GM18867 (cell line): ENCODE data around the gene ATF5.
"Not testable (repeated sequence)": the region's sequence is repeated elsewhere in the genome, so short reads cannot be mapped to it uniquely, and the experiment has no call there.

ENCODE experiments used
- ATAC-seq: cut with Tn5 transposase; IDR thresholded peaks from one replicate; pipeline ENCODE4 v1.9.1; 2021; ENCODE audit warnings: mild to moderate bottlenecking, moderate library complexity; ENCODE audit not compliant: unreplicated experiment

The ATF5 gene

DNA sequence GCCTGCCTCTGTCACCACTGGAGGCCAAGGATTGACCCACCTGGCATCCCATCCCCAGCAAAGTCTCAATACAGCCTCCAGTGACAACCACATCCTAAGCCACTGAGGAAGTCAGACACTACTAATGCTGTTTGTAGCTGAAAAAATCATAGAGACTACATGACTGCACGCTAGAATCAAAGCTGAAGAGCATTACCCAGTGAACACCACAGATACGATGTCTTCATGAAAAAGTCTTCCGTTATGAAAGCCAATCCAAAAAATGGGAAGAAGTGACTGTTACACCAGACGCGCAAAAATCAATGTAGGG, 11.4 kb downstream of the ATF5 start:
- ATAC-seq, result no peak

- ATAC-seq, result not testable (repeated sequence)
Observed at GRCh38 chr19:49944567-49944966, 15.6 kb downstream of the ATF5 start.

DNA sequence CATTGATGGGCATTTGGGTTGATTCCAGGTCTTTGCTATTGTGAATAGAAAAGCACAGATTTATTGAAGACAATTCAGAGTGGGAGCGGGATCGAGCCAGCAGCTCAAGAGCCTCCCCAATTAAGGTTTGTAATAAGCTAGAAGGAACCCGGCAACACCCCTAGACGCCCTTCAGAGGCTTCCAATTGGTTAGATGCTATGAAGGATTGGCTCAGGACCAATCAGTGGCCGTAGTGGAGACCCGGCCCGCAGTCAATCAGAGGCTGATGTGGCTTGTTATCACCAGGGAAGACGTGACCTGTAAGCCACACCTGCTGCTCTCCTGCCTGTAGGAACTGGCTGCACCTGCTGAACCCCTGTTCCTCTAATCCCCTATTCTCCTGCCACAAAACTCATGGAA, 17.4 kb downstream of the ATF5 start:
- ATAC-seq, result no peak

GRCh38 chr19:49949742-49950589, 21.0 kb downstream of the ATF5 start:
- no peak for ATAC-seq

- ATAC-seq, result no peak
Observed at GRCh38 chr19:49950590-49950948, 21.6 kb downstream of the ATF5 start.

- no peak for ATAC-seq
Observed at GRCh38 chr19:49950956-49951526, 22.0 kb downstream of the ATF5 start.

DNA sequence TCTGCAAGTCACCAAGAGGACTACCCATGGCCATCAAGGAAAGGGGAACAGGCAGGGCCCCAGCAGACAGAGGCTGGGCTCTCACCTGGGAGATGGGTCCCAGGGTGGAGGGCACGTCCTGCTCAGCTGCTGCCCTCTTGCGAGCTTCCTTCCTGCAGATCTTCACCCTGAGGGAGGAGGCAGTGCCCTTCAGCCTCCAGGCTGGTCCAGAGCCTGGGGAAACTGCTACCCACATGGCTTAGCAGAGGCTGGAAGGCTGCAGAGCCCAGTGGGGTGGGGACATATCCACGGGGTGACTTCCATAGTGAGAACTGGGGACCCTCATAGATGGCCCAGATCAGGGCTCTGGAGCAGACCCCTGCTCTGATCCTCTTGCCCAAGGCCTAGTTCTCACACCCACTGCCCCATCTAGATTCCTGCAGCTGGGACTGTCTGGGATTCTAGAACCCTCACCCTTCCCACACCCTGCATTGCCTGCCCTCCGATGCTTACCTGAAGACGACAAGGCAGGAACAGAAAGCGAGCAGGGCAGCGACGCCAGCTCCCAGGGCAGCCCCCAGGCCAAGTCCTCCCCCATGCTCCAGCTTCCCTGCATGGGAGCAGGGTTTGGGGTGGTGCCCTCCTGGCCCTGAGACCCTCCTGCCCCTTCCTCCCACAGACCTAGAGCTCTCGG, 22.9 kb downstream of the ATF5 start:
- ATAC-seq, result no peak

- no peak for ATAC-seq
Observed at GRCh38 chr19:49952479-49952836, 23.5 kb downstream of the ATF5 start.

DNA sequence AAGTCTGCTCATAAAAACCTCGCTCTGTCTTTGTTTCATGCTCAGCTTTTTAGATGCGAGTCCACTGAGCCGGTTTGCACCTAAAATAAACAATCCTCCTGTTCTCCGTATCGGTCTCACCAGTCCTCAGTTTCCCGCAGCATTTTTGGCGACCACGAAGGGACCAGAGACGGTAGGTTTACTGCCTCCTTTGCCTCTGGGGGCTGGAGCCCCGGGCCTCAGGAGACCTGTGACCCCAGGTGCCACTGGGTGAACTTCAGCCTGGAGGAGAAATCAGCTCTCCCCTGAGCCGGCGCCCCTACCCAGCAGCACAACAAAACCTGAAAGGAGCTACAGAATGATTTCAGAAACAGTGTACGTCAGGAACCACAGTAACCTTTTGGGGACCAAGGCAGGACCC, 23.9 kb downstream of the ATF5 start:
- ATAC-seq, result no peak

DNA sequence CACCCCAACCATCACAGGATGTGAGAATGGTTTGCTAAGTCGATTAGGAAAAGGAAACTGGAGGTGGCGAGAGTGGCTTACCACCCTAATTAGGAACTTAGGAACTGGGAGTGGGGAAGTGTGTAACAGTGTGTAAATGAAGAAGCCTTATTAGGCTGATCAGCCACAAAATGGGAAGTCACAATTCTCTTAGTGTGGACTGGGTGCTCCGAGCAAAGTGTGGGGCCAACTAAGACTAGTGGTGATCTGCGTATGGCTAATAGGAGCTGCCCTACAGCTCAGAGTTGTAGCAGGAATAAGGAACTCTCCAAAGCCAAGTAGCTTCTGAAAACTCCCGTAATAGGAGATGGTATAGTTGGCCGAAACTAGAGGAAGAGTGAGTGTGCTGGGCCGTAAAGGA, 24.4 kb downstream of the ATF5 start:
- ATAC-seq, result no peak

- ATAC-seq, result no peak
Observed at GRCh38 chr19:49954092-49954829, 25.3 kb downstream of the ATF5 start.

DNA sequence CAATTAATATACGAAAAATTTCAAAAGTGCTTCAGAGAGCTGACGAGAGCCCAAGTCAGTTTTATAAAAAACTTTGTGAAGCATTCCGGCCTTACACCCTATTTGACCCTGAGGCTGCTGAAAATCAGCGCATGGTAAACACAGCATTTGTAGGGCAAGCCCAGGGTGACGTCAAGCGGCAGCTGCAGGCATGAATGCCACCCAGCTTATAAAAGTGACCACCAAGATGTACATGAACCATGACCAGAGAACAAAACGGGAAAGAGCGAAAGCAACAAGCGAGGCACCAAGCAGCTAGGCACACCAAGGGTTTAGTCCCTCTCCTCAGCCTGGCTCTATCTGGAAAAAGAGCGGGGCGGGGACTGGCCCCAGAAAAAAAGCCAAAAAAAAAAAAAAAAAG, 25.9 kb downstream of the ATF5 start:
- no peak for ATAC-seq

DNA sequence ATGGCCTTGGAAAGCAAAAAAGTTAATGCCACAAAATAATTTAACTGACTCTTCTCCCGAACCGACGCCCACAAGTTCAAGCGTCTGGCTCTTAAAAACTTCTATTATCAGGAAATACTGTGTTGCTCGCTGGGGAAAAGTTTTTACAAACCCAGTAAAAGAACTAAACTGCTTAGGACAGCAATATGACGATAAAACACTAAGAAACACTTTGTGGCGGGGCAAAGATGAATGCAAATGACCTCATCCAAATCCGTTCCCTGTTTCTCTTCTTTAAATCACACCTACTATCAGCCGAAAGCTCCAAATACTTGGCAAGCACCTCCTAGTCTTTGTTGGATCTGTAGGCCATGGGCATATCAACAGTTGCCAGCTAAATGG, 27.1 kb downstream of the ATF5 start:
- ATAC-seq, result no peak

DNA sequence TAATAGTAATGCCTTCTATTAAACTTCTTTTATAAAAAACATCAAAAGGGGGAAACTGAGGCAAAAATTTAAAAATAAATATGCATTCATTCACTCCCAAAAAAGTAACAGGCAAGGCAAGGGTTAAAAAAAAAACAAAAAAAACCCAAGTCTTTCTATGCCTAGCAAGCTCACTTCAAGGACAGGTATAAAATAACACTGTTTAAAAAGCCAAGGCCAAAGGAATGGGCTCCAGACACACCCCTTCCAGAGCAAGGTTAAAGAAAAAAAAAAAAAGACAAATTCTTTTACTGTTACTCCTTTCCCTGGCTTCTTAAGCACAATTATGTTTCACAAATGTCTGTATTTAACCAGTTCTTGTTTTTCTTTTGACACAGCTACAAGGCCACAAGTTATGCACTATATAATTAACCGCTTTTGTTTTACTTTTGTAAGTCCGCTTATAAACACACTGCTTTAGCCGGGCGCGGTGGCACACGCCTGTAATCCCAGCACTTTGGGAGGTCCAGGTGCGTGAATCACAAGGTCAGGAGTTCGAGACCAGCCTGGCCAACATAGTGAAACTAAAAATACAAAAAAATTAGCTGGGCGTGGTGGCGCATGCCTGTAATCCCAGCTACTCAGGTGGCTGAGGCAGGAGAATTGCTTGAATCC, 28.4 kb downstream of the ATF5 start:
- no peak for ATAC-seq

- ATAC-seq, result not testable (repeated sequence)
Observed at GRCh38 chr19:49958144-49958543, 29.1 kb downstream of the ATF5 start.

DNA sequence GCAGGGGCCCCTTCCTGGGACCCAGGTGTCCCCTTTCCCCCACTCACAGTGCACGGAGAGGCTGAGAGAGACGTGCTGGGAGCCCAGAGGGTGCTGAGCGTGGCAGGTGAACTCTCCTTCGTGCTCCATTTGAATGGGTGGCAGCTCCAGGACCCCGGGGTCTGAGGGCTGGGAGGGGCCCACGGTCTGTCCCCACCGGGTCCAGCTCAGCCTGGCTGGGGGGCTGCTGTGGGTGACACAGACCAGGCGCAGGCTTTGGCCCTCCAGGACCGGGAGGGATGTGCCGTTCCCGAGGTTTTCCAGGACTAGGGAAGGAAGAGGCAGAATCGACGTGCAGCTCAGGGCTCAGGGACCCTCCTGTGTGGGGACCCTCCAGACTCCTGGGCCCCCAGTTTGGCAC, 29.6 kb downstream of the ATF5 start:
- ATAC-seq, result not testable (repeated sequence)

DNA sequence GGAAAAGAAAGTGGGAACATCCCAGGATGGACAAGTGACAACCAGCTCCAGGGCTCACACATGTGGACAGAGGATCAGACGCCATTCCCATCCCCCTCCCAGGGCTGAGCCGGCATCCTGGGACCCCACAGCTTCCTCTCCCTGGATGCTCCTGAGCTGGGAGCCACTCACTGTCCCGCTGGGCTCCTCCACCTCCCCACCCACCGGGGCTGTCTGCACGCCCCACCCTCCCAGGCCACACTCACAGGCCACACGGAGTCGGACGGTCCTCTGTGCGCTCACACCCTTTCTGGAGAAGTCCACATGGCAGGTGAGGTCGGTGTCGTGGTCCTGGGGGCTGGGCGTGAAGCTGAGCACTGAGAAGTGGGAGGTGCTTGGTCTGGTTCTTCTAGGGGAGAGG, 30.9 kb downstream of the ATF5 start:
- ATAC-seq, result not testable (repeated sequence)

GRCh38 chr19:49960980-49961379, 32.0 kb downstream of the ATF5 start, which contains the start of gene SIGLEC11:
TSS of gene SIGLEC11 (minus strand) at chr19:49961172. CDS start at chr19:49961081, 91 bp downstream.
- ATAC-seq, result not testable (repeated sequence)

GRCh38 chr19:49968279-49968922, 39.4 kb downstream of the ATF5 start:
- no peak for ATAC-seq

DNA sequence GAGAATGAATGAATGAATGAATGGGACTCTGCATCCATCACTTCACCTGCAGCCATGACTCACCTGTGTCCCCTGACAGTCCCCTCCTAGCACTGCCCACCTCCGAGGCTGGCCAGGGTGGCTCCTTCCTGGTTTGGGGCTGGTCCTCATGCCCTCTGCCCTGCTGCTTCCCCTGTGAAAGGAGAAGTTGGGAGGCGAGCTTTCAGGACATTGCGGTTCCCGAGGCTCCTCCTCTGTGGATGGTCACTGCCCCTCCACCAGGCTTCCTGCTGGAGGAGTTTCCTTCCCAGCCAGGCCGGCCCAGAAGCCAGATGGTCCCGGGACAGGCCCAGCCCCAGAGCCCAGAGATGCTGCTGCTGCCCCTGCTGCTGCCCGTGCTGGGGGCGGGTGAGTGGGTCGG, 40.4 kb downstream of the ATF5 start:
- ATAC-seq, result not testable (repeated sequence)

- ATAC-seq, result no peak
Observed at GRCh38 chr19:49971991-49972411, 43.0 kb downstream of the ATF5 start.
